Hepatocyte (in vitro differentiated cells): Measurements from ENCODE around the gene ANKHD1.

Source experiments
- EZH2 ChIP-seq: fragments of 200-600 bp; sonication (generic); IDR thresholded peaks from 2 replicates; pipeline ENCODE4 v1.6.1; 2016; ENCODE audit warnings: antibody characterized with exemption, mild to moderate bottlenecking, borderline replicate concordance
- EZH2phosphoT487 ChIP-seq: fragments of 200-600 bp; sonication (generic); IDR thresholded peaks from one replicate; pipeline ENCODE4 v1.6.1; 2018; ENCODE audit warnings: antibody characterized with exemption, mild to moderate bottlenecking, low read depth, moderate library complexity; ENCODE audit not compliant: unreplicated experiment, severe bottlenecking
- TF ChIP-seq, protein P1 (sequence below): fragments of 200-600 bp; sonication (generic); IDR thresholded peaks from 2 replicates; pipeline ENCODE4 v1.5.1; 2016; ENCODE audit warnings: antibody characterized with exemption, mild to moderate bottlenecking; ENCODE audit not compliant: poor library complexity

DNA sequence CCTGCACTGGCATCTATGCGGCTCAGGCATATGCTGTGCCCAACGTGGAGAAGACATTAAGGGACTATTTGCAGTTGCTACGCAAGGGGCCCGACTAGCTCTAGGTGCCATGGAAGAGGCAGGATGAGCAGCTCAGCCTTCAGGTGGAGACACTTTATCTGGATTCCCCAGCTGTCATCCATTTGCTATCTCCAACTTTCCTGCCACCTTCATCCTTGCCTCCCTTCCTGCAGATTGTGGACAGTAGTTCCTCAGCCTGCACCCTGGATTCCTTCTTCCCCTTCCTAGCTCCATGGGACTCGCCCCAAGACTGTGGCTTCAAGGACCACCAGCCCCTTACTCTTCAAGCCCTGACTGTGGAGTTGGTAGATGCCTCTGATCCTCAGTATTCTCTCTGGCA lies 165.0 kb downstream of the ANKHD1 start:
- TF ChIP-seq, protein P1, sequence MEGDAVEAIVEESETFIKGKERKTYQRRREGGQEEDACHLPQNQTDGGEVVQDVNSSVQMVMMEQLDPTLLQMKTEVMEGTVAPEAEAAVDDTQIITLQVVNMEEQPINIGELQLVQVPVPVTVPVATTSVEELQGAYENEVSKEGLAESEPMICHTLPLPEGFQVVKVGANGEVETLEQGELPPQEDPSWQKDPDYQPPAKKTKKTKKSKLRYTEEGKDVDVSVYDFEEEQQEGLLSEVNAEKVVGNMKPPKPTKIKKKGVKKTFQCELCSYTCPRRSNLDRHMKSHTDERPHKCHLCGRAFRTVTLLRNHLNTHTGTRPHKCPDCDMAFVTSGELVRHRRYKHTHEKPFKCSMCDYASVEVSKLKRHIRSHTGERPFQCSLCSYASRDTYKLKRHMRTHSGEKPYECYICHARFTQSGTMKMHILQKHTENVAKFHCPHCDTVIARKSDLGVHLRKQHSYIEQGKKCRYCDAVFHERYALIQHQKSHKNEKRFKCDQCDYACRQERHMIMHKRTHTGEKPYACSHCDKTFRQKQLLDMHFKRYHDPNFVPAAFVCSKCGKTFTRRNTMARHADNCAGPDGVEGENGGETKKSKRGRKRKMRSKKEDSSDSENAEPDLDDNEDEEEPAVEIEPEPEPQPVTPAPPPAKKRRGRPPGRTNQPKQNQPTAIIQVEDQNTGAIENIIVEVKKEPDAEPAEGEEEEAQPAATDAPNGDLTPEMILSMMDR = no peak
- TF ChIP-seq EZH2phosphoT487 = no peak
- TF ChIP-seq EZH2 = no peak
